HG03103 (cell line): ENCODE results near the gene HIPK2.

Experiments used
- ATAC-seq: cut with Tn5 transposase; IDR thresholded peaks from one replicate; pipeline ENCODE4 v1.9.1; 2021; ENCODE audit warnings: low read depth; ENCODE audit not compliant: unreplicated experiment

Gene HIPK2

GRCh38 chr7:139699640-139700504, 77.9 kb downstream of the HIPK2 start:
- no peak for ATAC-seq

- no peak for ATAC-seq
Observed at GRCh38 chr7:139698844-139699243, 79.0 kb downstream of the HIPK2 start.

- no peak for ATAC-seq
Observed at GRCh38 chr7:139698278-139698677, 79.5 kb downstream of the HIPK2 start.

GRCh38 chr7:139697056-139697455, 80.7 kb downstream of the HIPK2 start:
- no peak for ATAC-seq

GRCh38 chr7:139696552-139696951, 81.2 kb downstream of the HIPK2 start:
- peak; percentile 62 for ATAC-seq

GRCh38 chr7:139695588-139695987, 82.2 kb downstream of the HIPK2 start:
- no peak for ATAC-seq

GRCh38 chr7:139695051-139695450, 82.7 kb downstream of the HIPK2 start:
- ATAC-seq = no peak

- no peak for ATAC-seq
Observed at GRCh38 chr7:139694389-139694676, 83.5 kb downstream of the HIPK2 start.

GRCh38 chr7:139693651-139694388, 84.0 kb downstream of the HIPK2 start:
- ATAC-seq = no peak

- no peak for ATAC-seq
Observed at GRCh38 chr7:139692723-139693122, 85.1 kb downstream of the HIPK2 start.

GRCh38 chr7:139691253-139691781, 86.5 kb downstream of the HIPK2 start:
- ATAC-seq = no peak

- no peak for ATAC-seq
Observed at GRCh38 chr7:139687980-139688632, 89.7 kb downstream of the HIPK2 start.

GRCh38 chr7:139687211-139687954, 90.4 kb downstream of the HIPK2 start:
- ATAC-seq = no peak

- ATAC-seq = no peak
Observed at GRCh38 chr7:139683137-139683921, 94.5 kb downstream of the HIPK2 start.

- no peak for ATAC-seq
Observed at GRCh38 chr7:139682136-139683013, 95.4 kb downstream of the HIPK2 start.

- ATAC-seq = no peak
Observed at GRCh38 chr7:139681812-139682135, 96.0 kb downstream of the HIPK2 start.

- no peak for ATAC-seq
Observed at GRCh38 chr7:139681463-139681755, 96.4 kb downstream of the HIPK2 start.

- no peak for ATAC-seq
Observed at GRCh38 chr7:139680676-139681462, 96.9 kb downstream of the HIPK2 start.
